Measurements from ENCODE around the gene CNTNAP5. TPM values are rescaled to one million over a fixed set of nuclear protein-coding genes. Genes with fewer than 3 reads are reported as not detected.

The CNTNAP5 gene
- total and polyA plus RNA-seq, 2 of the 4 experiments (the other 2 are of a cell fraction) = not detected

GRCh38 chr2:123976054-123976648 lies 48.9 kb upstream of the CNTNAP5 start:
- no peak for TF ChIP-seq CTCF (conservative IDR thresholded peaks at IDR 0.05; ENCODE audit: low read depth, low read length)
- no peak for TF ChIP-seq FOS (IDR thresholded peaks at IDR 0.05; ENCODE audit: low read depth, low read length)
- no peak for TF ChIP-seq CHD1 (IDR thresholded peaks at IDR 0.05; ENCODE audit: low read depth, low read length)
- TF ChIP-seq NFE2L2 (IDR thresholded peaks at IDR 0.05; ENCODE audit: low read depth, low read length) = no peak
- TF ChIP-seq SMC3 (IDR thresholded peaks at IDR 0.05; ENCODE audit: low read depth, low read length) = no peak
- no peak for TF ChIP-seq BHLHE40 (IDR thresholded peaks at IDR 0.05; ENCODE audit: low read depth, low read length)
- no peak for TF ChIP-seq RCOR1 (IDR thresholded peaks at IDR 0.05; ENCODE audit: insufficient replicate concordance, low read length)
- no peak for TF ChIP-seq MAZ (IDR thresholded peaks at IDR 0.05; ENCODE audit: borderline replicate concordance, low read depth, low read length)
- no peak for TF ChIP-seq MXI1 (IDR thresholded peaks at IDR 0.05; ENCODE audit: borderline replicate concordance, low read depth, low read length)
- no peak for TF ChIP-seq POLR2A (IDR thresholded peaks at IDR 0.05; ENCODE audit: low read depth, low read length)
- TF ChIP-seq RAD21 (IDR thresholded peaks at IDR 0.05; ENCODE audit: low read length) = no peak
- no peak for TF ChIP-seq MAFK (IDR thresholded peaks at IDR 0.05; ENCODE audit: low read depth, low read length)
- no peak for TF ChIP-seq ELK1 (IDR thresholded peaks at IDR 0.05; ENCODE audit: borderline replicate concordance, low read depth, low read length)
- TF ChIP-seq RFX5 (IDR thresholded peaks at IDR 0.05; ENCODE audit: low read depth, low read length) = no peak
- TF ChIP-seq CEBPB (IDR thresholded peaks at IDR 0.05; ENCODE audit: low read depth, low read length) = no peak
- TF ChIP-seq USF2 (IDR thresholded peaks at IDR 0.05; ENCODE audit: low read depth, low read length) = no peak
- no peak overlapping the region for H2AK5ac ChIP-seq (ENCODE audit: low read depth, low read length)
- H4K91ac ChIP-seq (ENCODE audit: insufficient read depth, low read depth, low read length) = no peak overlapping the region
- H3K9me3 ChIP-seq (ENCODE audit: control insufficient read depth, insufficient read depth, low read length) = peaks cover 9% of the 10 kb centered on the region
- H3K4ac ChIP-seq (ENCODE audit: low read depth, low read length) = no peak overlapping the region
- CTCF ChIA-PET = no interaction called here
- no peaks in the 10 kb centered on the region for H3K79me1 ChIP-seq (ENCODE audit: low read depth in 1 of 2, low read length in 2 of 2)
- no peak overlapping the region for H4K5ac ChIP-seq (ENCODE audit: low read depth, low read length)
- ATAC-seq (ENCODE audit: low read depth) = no peak
- H3K56ac ChIP-seq (ENCODE audit: extremely low read depth, insufficient read depth, low read length) = no peak overlapping the region
- no peaks in the 10 kb centered on the region for H3K36me3 ChIP-seq (ENCODE audit: control insufficient read depth, insufficient read depth, low read length)
- H3K14ac ChIP-seq (replicated peaks; ENCODE audit: low read depth, low read length) = no peak overlapping the region
- no peak overlapping the region for H2BK120ac ChIP-seq (ENCODE audit: low read depth, low read length)
- H3K9ac ChIP-seq (ENCODE audit: low read depth, low read length) = no peak overlapping the region
- intact Hi-C loops (cut with micrococcal nuclease) (no loop called here), in situ Hi-C loops (cut with MboI; ENCODE audit: low sequenced_read_pairs) (no loop called here), dilution Hi-C loops (cut with HindIII; ENCODE audit: low sequenced_read_pairs, unreplicated experiment) (no loop called here)
- no peak for DNase-seq
- no peak overlapping the region for H2BK20ac ChIP-seq (ENCODE audit: low read depth, low read length)
- H3K27me3 ChIP-seq (ENCODE audit: control insufficient read depth, insufficient read depth, low read length) = no peaks in the 10 kb centered on the region
- no peak overlapping the region for H3K23ac ChIP-seq (ENCODE audit: low read depth, low read length)
- H2BK15ac ChIP-seq (ENCODE audit: low read depth, low read length) = no peak overlapping the region
- no peak overlapping the region for H3K27ac ChIP-seq (ENCODE audit: insufficient read depth, low read length)
- no peaks in the 10 kb centered on the region for H3K9me1 ChIP-seq (ENCODE audit: insufficient read depth, low read length)
- H2AK9ac ChIP-seq (replicated peaks; ENCODE audit: low read depth, low read length, poor library complexity) = no peak overlapping the region
- BruUV-seq (replicated peaks) = no TSS peak
- H2BK5ac ChIP-seq (ENCODE audit: low read depth, low read length, poor library complexity, severe bottlenecking) = no peak overlapping the region
- no CpG with 5 or more reads among the region's 4 CpGs for WGBS, 2 experiments (ENCODE audit: extremely low coverage in 2 of 2, insufficient read length in 1 of 2)
- H3K18ac ChIP-seq (ENCODE audit: low read depth, low read length) = no peak overlapping the region
- H4K8ac ChIP-seq (ENCODE audit: low read depth in 2 of 2, low read length in 2 of 2) = no peak overlapping the region
- H4K20me1 ChIP-seq (ENCODE audit: insufficient read depth, low read length) = no peaks in the 10 kb centered on the region
- H3K4me2 ChIP-seq (ENCODE audit: low read depth, low read length) = no peak overlapping the region
- H3K4me1 ChIP-seq (ENCODE audit: control insufficient read depth, insufficient read depth, low read length) = no peaks in the 10 kb centered on the region
- H2AFZ ChIP-seq (replicated peaks; ENCODE audit: low read length, poor library complexity) = no peak overlapping the region
- POLR2A ChIA-PET (ENCODE audit: unreplicated experiment) = no interaction called here
- H3K4me3 ChIP-seq (ENCODE audit: insufficient read depth, low read depth, low read length) = no peak overlapping the region

Data from IMR-90 (cell line).